ENCODE results near the gene GPR141.

DNA sequence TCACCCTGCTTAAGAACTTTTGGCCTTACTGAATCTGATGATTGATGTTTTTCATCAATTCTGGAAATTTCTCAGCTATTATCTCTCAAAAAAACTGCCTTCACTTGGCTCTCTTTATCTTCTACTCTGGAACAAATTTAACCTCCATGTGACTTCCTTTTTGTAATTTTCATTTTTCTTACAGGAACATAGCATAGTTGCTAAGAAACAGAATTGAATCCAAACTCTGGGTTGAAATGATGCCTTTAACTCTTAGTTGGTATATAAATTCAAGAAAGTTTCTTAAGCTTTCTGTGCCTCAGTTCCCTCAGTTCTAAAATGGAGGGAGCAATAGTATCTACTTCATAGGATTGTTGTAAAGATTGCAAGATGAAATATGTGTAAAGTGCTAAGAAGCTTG lies 19.8 kb downstream of the GPR141 start:
- TF ChIP-seq CTCF (IDR thresholded peaks at IDR 0.05; ENCODE audit: low read depth, low read length): no peak
- no peak for TF ChIP-seq EZH2phosphoT487 (IDR thresholded peaks at IDR 0.05; ENCODE audit: low read depth)
